HepG2 (cell line): ENCODE measurements around the gene SAPCD2. TPM values are rescaled to one million over a fixed set of nuclear protein-coding genes. Genes with fewer than 3 reads are reported as not detected.
A peak's percentile ranks its signal among the peaks of the same experiment; 100 is the strongest.

Experiments used
- FOXC1 ChIP-seq: sonication (generic); formaldehyde crosslinking; IDR thresholded peaks from 2 replicates; pipeline ENCODE4 v1.8.0; 2022; ENCODE audit warnings: mild to moderate bottlenecking, missing genetic modification reagents, borderline replicate concordance
- FOXM1 ChIP-seq: sonication (generic); formaldehyde crosslinking; IDR thresholded peaks from 2 replicates; pipeline ENCODE4 v1.5.0; 2020; ENCODE audit warnings: missing genetic modification reagents
- GABPA ChIP-seq, 2 experiments: IDR thresholded peaks; 2 replicates each; pipeline ENCODE4 v1.6.1; 2011 to 2016; ENCODE audit warnings: low read depth in 2 of 2, low read length in 1 of 2, missing biosample characterization in 1 of 2, missing genetic modification characterization in 1 of 2
- MAZ ChIP-seq, 2 experiments: sonication (generic) in 1 of 2; formaldehyde crosslinking in 1 of 2; IDR thresholded peaks; 2 replicates each; pipeline versions ENCODE4 v1.5.0 to v1.6.1; 2012 to 2020; ENCODE audit warnings: low read depth in 2 of 2, mild to moderate bottlenecking in 2 of 2, borderline replicate concordance in 1 of 2, improper control_type of control experiment in 1 of 2, low read length in 1 of 2, missing genetic modification reagents in 1 of 2, moderate library complexity in 1 of 2
- MEIS1 ChIP-seq: sonication (generic); formaldehyde crosslinking; IDR thresholded peaks from 2 replicates; pipeline ENCODE4 v1.9.0; 2021; ENCODE audit warnings: mild to moderate bottlenecking, missing genetic modification reagents, moderate library complexity, borderline replicate concordance
- NFYC ChIP-seq: IDR thresholded peaks from 2 replicates; pipeline ENCODE4 v1.6.1; 2016; ENCODE audit warnings: missing genetic modification reagents, missing compliant biosample characterization
- PHB2 ChIP-seq: fragments of 450-650 bp; IDR thresholded peaks from 2 replicates; pipeline ENCODE4 v1.6.1; 2018; ENCODE audit not compliant: partially characterized antibody
- PHF21A ChIP-seq: sonication (generic); formaldehyde crosslinking; IDR thresholded peaks from 2 replicates; pipeline ENCODE4 v1.5.0; 2020; ENCODE audit warnings: mild to moderate bottlenecking, missing genetic modification reagents
- RFXAP ChIP-seq: sonication (generic); formaldehyde crosslinking; IDR thresholded peaks from 2 replicates; pipeline ENCODE4 v1.4.0; 2020; ENCODE audit warnings: missing genetic modification reagents, borderline replicate concordance
- SALL1 ChIP-seq: sonication (generic); formaldehyde crosslinking; IDR thresholded peaks from 2 replicates; pipeline ENCODE4 v1.8.0; 2022; ENCODE audit warnings: mild to moderate bottlenecking, missing genetic modification reagents
- SAP130 ChIP-seq: IDR thresholded peaks from 2 replicates; pipeline ENCODE4 v1.6.1; 2016; ENCODE audit warnings: low read depth
- SP2 ChIP-seq: sonication (generic); formaldehyde crosslinking; IDR thresholded peaks from 2 replicates; pipeline ENCODE4 v1.5.1; 2020; ENCODE audit warnings: mild to moderate bottlenecking, missing genetic modification reagents
- TOPORS ChIP-seq: sonication (generic); formaldehyde crosslinking; IDR thresholded peaks from 2 replicates; pipeline ENCODE4 v1.8.0; 2023; ENCODE audit warnings: mild to moderate bottlenecking, missing genetic modification reagents
- ZFP90 ChIP-seq: sonication (generic); formaldehyde crosslinking; IDR thresholded peaks from 2 replicates; pipeline ENCODE4 v1.8.0; 2022; ENCODE audit warnings: missing genetic modification reagents, mild to moderate bottlenecking, inconsistent platforms, borderline replicate concordance
- ZNF567 ChIP-seq: sonication (generic); formaldehyde crosslinking; IDR thresholded peaks from 2 replicates; pipeline ENCODE4 v1.8.1; 2023; ENCODE audit warnings: mild to moderate bottlenecking, missing genetic modification reagents, borderline replicate concordance
- ZNF607 ChIP-seq: sonication (generic); formaldehyde crosslinking; IDR thresholded peaks from 2 replicates; pipeline ENCODE4 v1.5.1; 2020; ENCODE audit warnings: missing genetic modification reagents, mild to moderate bottlenecking, borderline replicate concordance
- polyA plus RNA-seq, 8 experiments: library from polyadenylated mRNA; depleted of rRNA in 3 of 8; stranded (reverse) in 7 of 8; unstranded in 1 of 8; fragments of >200 nt; fragmentation: Illumina TruSeq in 4 of 8; extraction: Trizol in 4 of 8; gene quantifications; 2 replicates each; pipeline versions ENCODE4 v1.2.1 to v1.2.3, GENCODE V29; 2011 to 2016; ENCODE audit warnings: low read depth in 4 of 8, missing spikeins in 1 of 8, mixed read lengths in 1 of 8; ENCODE audit not compliant: insufficient read depth in 1 of 8
- total RNA-seq, 5 experiments: library from RNA; depleted of rRNA; stranded (reverse); fragments of >200 nt; fragmentation: Illumina TruSeq; extraction: Trizol; gene quantifications; 2 replicates each; pipeline ENCODE4 v1.2.3, GENCODE V29; 2016; ENCODE audit warnings: low read depth in 1 of 5
- TF ChIP-seq, protein P1 (sequence below): sonication (generic); formaldehyde crosslinking; IDR thresholded peaks from 2 replicates; pipeline ENCODE4 v1.4.0; 2020; ENCODE audit warnings: missing genetic modification reagents
- TF ChIP-seq, protein P2 (sequence below): sonication (generic); formaldehyde crosslinking; IDR thresholded peaks from 2 replicates; pipeline ENCODE4 v1.8.0; 2022; ENCODE audit warnings: missing genetic modification reagents, mild to moderate bottlenecking, borderline replicate concordance
- TF ChIP-seq, protein P3 (sequence below): IDR thresholded peaks from 2 replicates; pipeline ENCODE4 v1.6.1; 2016; ENCODE audit warnings: mild to moderate bottlenecking
- TF ChIP-seq, protein P4 (sequence below): sonication (generic); formaldehyde crosslinking; IDR thresholded peaks from 2 replicates; pipeline ENCODE4 v1.4.0; 2020; ENCODE audit warnings: mild to moderate bottlenecking, missing genetic modification reagents
- TF ChIP-seq, protein P5 (sequence below), 2 experiments: sonication (generic) in 1 of 2; formaldehyde crosslinking in 1 of 2; IDR thresholded peaks; 2 replicates each; pipeline versions ENCODE4 v1.4.0 to v1.6.1; 2018 to 2020; ENCODE audit warnings: missing genetic modification reagents in 2 of 2, borderline replicate concordance in 1 of 2, low read depth in 1 of 2, mild to moderate bottlenecking in 1 of 2, missing biosample characterization in 1 of 2

Gene SAPCD2
- total and polyA plus RNA-seq, 2 of the 13 experiments (the other 11 are each of a cell fraction or from before 2014, with no cell fraction given) = 21.9 to 42.8 TPM

DNA sequence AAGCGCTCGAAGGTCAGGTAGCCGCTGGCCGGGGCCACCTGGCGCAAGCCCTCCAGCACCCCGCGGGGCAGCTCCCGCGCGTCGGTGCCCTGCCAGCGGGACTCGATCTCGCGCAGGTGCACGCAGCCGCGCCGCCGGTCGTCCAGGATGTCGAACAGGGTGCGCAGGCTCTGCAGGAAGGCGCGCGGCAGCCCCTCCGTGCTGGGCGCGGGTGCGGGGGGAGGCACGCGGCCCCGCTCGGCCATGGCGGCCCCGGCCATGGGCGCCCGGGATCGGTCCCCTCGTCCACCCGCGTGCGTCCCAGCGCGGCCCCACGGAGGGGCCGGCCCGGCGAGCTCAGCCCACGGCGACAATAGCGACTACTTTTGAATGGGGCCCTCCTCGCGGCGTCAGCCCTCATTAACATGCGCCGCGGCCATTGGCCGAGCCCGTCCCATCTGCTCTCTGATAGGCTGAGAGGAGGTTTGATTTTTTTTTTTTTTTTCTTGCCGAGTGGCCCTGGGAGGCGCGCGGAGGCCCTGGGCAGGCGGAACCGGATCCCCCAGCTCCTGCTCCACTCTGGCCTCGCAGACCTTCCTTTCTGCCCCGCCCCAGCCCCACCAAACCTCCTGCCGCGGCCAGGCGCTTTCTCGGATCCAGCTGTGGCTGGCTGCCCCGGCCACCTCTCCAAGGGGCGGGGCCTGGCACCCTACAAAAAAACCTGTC is at the start of gene SAPCD2 (continued):
- TF ChIP-seq, protein P1, sequence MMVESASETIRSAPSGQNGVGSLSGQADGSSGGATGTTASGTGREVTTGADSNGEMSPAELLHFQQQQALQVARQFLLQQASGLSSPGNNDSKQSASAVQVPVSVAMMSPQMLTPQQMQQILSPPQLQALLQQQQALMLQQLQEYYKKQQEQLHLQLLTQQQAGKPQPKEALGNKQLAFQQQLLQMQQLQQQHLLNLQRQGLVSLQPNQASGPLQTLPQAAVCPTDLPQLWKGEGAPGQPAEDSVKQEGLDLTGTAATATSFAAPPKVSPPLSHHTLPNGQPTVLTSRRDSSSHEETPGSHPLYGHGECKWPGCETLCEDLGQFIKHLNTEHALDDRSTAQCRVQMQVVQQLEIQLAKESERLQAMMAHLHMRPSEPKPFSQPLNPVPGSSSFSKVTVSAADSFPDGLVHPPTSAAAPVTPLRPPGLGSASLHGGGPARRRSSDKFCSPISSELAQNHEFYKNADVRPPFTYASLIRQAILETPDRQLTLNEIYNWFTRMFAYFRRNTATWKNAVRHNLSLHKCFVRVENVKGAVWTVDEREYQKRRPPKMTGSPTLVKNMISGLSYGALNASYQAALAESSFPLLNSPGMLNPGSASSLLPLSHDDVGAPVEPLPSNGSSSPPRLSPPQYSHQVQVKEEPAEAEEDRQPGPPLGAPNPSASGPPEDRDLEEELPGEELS (CRISPR knock-in tag) = peak; percentile 18; the same call in 1 of the 2 replicates
- TF ChIP-seq TOPORS (CRISPR knock-in tag) (no peak), RFXAP (no peak; the same call in 1 of the 2 replicates), FOXC1 (CRISPR knock-in tag) (no peak), SALL1 (0 out of 2 replicates have a peak, but pooled peaks have one; percentile 20), PHF21A (CRISPR knock-in tag) (peak; percentile 91), MAZ (IDR thresholded peaks at IDR 0.05; ENCODE audit: borderline replicate concordance, low read depth, low read length) (no peak; the same call in none of the 2 replicates), MAZ (CRISPR knock-in tag; IDR thresholded peaks at IDR 0.05; ENCODE audit: low read depth) (no peak; the same call in 1 of the 2 replicates), FOXM1 (0 out of 2 replicates have a peak, but pooled peaks have one; percentile 32), PHB2 (no peak), ZNF567 (CRISPR knock-in tag) (0 out of 2 replicates have a peak, but pooled peaks have one; percentile 52), SP2 (CRISPR knock-in tag) (peak; percentile 54; the same call in 1 of the 2 replicates), MEIS1 (0 out of 2 replicates have a peak, but pooled peaks have one; percentile 33), SAP130 (CRISPR knock-in tag) (peak; percentile 65), ZNF607 (CRISPR knock-in tag) (0 out of 2 replicates have a peak, but pooled peaks have one; percentile 67), NFYC (peak; percentile 82), ZFP90 (CRISPR knock-in tag) (no peak), GABPA (IDR thresholded peaks at IDR 0.05; ENCODE audit: low read depth, low read length) (no peak), GABPA (CRISPR knock-in tag; IDR thresholded peaks at IDR 0.05; ENCODE audit: low read depth) (peak; percentile 60)
- TF ChIP-seq, protein P2, sequence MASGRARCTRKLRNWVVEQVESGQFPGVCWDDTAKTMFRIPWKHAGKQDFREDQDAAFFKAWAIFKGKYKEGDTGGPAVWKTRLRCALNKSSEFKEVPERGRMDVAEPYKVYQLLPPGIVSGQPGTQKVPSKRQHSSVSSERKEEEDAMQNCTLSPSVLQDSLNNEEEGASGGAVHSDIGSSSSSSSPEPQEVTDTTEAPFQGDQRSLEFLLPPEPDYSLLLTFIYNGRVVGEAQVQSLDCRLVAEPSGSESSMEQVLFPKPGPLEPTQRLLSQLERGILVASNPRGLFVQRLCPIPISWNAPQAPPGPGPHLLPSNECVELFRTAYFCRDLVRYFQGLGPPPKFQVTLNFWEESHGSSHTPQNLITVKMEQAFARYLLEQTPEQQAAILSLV (CRISPR knock-in tag) = peak; percentile 24; the same call in 1 of the 2 replicates
- TF ChIP-seq, protein P3, sequence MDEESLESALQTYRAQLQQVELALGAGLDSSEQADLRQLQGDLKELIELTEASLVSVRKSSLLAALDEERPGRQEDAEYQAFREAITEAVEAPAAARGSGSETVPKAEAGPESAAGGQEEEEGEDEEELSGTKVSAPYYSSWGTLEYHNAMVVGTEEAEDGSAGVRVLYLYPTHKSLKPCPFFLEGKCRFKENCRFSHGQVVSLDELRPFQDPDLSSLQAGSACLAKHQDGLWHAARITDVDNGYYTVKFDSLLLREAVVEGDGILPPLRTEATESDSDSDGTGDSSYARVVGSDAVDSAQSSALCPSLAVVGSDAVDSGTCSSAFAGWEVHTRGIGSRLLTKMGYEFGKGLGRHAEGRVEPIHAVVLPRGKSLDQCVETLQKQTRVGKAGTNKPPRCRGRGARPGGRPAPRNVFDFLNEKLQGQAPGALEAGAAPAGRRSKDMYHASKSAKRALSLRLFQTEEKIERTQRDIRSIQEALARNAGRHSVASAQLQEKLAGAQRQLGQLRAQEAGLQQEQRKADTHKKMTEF (CRISPR knock-in tag) = peak; percentile 52; the same call in 1 of the 2 replicates
- TF ChIP-seq, protein P4, sequence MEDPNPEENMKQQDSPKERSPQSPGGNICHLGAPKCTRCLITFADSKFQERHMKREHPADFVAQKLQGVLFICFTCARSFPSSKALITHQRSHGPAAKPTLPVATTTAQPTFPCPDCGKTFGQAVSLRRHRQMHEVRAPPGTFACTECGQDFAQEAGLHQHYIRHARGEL (CRISPR knock-in tag) = no peak
- TF ChIP-seq, protein P5, sequence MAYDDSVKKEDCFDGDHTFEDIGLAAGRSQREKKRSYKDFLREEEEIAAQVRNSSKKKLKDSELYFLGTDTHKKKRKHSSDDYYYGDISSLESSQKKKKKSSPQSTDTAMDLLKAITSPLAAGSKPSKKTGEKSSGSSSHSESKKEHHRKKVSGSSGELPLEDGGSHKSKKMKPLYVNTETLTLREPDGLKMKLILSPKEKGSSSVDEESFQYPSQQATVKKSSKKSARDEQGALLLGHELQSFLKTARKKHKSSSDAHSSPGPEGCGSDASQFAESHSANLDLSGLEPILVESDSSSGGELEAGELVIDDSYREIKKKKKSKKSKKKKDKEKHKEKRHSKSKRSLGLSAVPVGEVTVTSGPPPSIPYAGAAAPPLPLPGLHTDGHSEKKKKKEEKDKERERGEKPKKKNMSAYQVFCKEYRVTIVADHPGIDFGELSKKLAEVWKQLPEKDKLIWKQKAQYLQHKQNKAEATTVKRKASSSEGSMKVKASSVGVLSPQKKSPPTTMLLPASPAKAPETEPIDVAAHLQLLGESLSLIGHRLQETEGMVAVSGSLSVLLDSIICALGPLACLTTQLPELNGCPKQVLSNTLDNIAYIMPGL (CRISPR knock-in tag; IDR thresholded peaks at IDR 0.05; ENCODE audit: borderline replicate concordance in 1 of 2, low read depth in 1 of 2) = peak in 1 of 2 experiments; percentile 73; a peak in 2 of 4 replicates
